Endothelial cell of umbilical vein (primary cell): ENCODE measurements around the gene DZIP1. TPM values are rescaled to one million over a fixed set of nuclear protein-coding genes. Genes with fewer than 3 reads are reported as not detected.

ENCODE experiments used
- BruUV-seq: library from RNA; stranded (reverse); fragments of 400-500 nt; replicated peaks from 2 replicates; lab custom pipeline; 2021; lab: Mats Ljungman, UMichigan
- CTCF ChIA-PET: fragments of 300-600, 350-600 bp; sonication (Branson Sonifier 250); formaldehyde crosslinking; loops from one replicate; lab custom pipeline; 2021; ENCODE audit warnings: antibody characterized with exemption, inconsistent platforms; lab: Charles Lee
- POLR2A ChIA-PET: fragments of 300-600, 350-600 bp; sonication (Branson Sonifier 250); formaldehyde crosslinking; loops from one replicate; lab custom pipeline; 2021; ENCODE audit warnings: antibody characterized with exemption, inconsistent platforms; lab: Charles Lee
- DNase-seq: peaks from one replicate; pipeline ENCODE4 v3.0.0-alpha.2; 2011; ENCODE audit warnings: low read depth, low spot score
- FAIRE-seq: peaks from 2 replicates; lab custom pipeline; 2011; peaks lifted over from hg19 to GRCh38; lab: Jason Lieb, UNC
- H2AFZ ChIP-seq: 2 replicates; pipeline ENCODE4 v1.6.0; 2012; ENCODE audit warnings: low read depth, low read length, control low read depth, inconsistent platforms
- H3K27ac ChIP-seq: 2 replicates; pipeline ENCODE4 v1.5.1; 2011; ENCODE audit warnings: low read depth, mild to moderate bottlenecking, control low read depth, low read length, moderate library complexity; ENCODE audit not compliant: insufficient read depth
- H3K27me3 ChIP-seq, 2 experiments: 2 replicates each; pipeline versions ENCODE4 v1.6.0 to v1.6.1; 2011; ENCODE audit warnings: low read length in 2 of 2, mixed read lengths in 1 of 2; ENCODE audit not compliant: control insufficient read depth in 2 of 2, insufficient read depth in 2 of 2
- H3K36me3 ChIP-seq, 2 experiments: 2 replicates in 1 of 2; 3 replicates in 1 of 2; pipeline ENCODE4 v1.5.1; 2011; ENCODE audit warnings: low read length in 2 of 2, mild to moderate bottlenecking in 1 of 2, moderate library complexity in 1 of 2; ENCODE audit not compliant: control insufficient read depth in 2 of 2, insufficient read depth in 2 of 2; ENCODE audit errors: extremely low read depth in 1 of 2
- H3K4me1 ChIP-seq: 3 replicates; pipeline ENCODE4 v1.5.1; 2011; ENCODE audit warnings: mild to moderate bottlenecking, low read length; ENCODE audit not compliant: control insufficient read depth, insufficient read depth; ENCODE audit errors: extremely low read depth
- H3K4me2 ChIP-seq: 2 replicates; pipeline ENCODE4 v1.6.1; 2011; ENCODE audit warnings: low read length, control low read depth, mixed read lengths; ENCODE audit not compliant: insufficient read depth
- H3K4me3 ChIP-seq, 3 experiments: fragments of 200-600 bp in 1 of 3; sonication (generic), shearing (Covaris generic) in 1 of 3; replicated peaks in 1 of 3; 2 replicates each; pipeline ENCODE4 v1.5.1; 2011 to 2016; ENCODE audit warnings: control low read depth in 3 of 3, low read length in 3 of 3, mild to moderate bottlenecking in 2 of 3, inconsistent platforms in 1 of 3, low read depth in 1 of 3, moderate library complexity in 1 of 3; ENCODE audit not compliant: insufficient read depth in 1 of 3
- H3K79me2 ChIP-seq: 2 replicates; pipeline ENCODE4 v1.6.0; 2012; ENCODE audit warnings: low read length, inconsistent platforms; ENCODE audit not compliant: control insufficient read depth, insufficient read depth
- H3K9ac ChIP-seq: replicated peaks from 2 replicates; pipeline ENCODE3; 2011; ENCODE audit warnings: low read length, control low read depth; ENCODE audit not compliant: insufficient read depth; ENCODE audit errors: extremely low read depth
- H3K9me1 ChIP-seq: replicated peaks from 3 replicates; pipeline ENCODE4 v1.6.0; 2011; ENCODE audit warnings: mild to moderate bottlenecking, low read length; ENCODE audit not compliant: control insufficient read depth, insufficient read depth; ENCODE audit errors: extremely low read depth
- H3K9me3 ChIP-seq: replicated peaks from 2 replicates; pipeline ENCODE4 v1.5.1; 2012; ENCODE audit warnings: low read length, inconsistent platforms; ENCODE audit not compliant: control insufficient read depth, insufficient read depth
- H4K20me1 ChIP-seq: replicated peaks from 2 replicates; pipeline ENCODE3; 2011; ENCODE audit warnings: mild to moderate bottlenecking, low read length; ENCODE audit not compliant: control insufficient read depth, insufficient read depth; ENCODE audit errors: extremely low read depth
- EZH2 ChIP-seq: IDR thresholded peaks from 2 replicates; pipeline ENCODE4 v1.6.1; 2012; ENCODE audit warnings: borderline replicate concordance, low read depth, mild to moderate bottlenecking, moderate library complexity, low read length, inconsistent platforms; ENCODE audit not compliant: severe bottlenecking
- GATA2 ChIP-seq: IDR thresholded peaks from 2 replicates; pipeline ENCODE4 v1.7.0; 2011; ENCODE audit warnings: low read depth, mild to moderate bottlenecking, moderate library complexity, mixed read lengths, low read length; ENCODE audit not compliant: insufficient read length, insufficient read depth
- MYC ChIP-seq: IDR thresholded peaks from one replicate; pipeline ENCODE4 v1.6.1; 2011; ENCODE audit warnings: mild to moderate bottlenecking, low read depth, low read length
- POLR2A ChIP-seq: IDR thresholded peaks from 2 replicates; pipeline ENCODE4 v1.6.1; 2012; ENCODE audit warnings: low read depth, mild to moderate bottlenecking, control low read depth, low read length
- POLR2AphosphoS5 ChIP-seq: IDR thresholded peaks from 2 replicates; pipeline ENCODE4 v1.6.1; 2012; ENCODE audit warnings: low read depth, mild to moderate bottlenecking, control low read depth, low read length, moderate library complexity; ENCODE audit not compliant: insufficient read depth
- dilution Hi-C: fragments of 300-500 bp; cut with MboI; formaldehyde crosslinking; loops from one replicate; pipeline ENCODE4 v1.15.0; 2019; ENCODE audit warnings: low sequenced_read_pairs; ENCODE audit not compliant: extremely low pct_ligation_motif_present
- intact Hi-C: fragments of 100-400 bp; cut with micrococcal nuclease; formaldehyde crosslinking; loops from one replicate; pipeline ENCODE4 v1.10.0; 2022
- polyA plus RNA-seq, 4 experiments: library from polyadenylated mRNA; depleted of rRNA in 3 of 4; stranded (reverse) in 3 of 4; unstranded in 1 of 4; fragments of >200 nt; gene quantifications; 2 replicates each; pipeline versions ENCODE4 v1.2.1 to v1.2.3, GENCODE V29; 2011 to 2012; ENCODE audit warnings: missing spikeins in 1 of 4
- total RNA-seq: library from RNA; stranded (reverse); gene quantifications from 2 replicates; pipeline ENCODE4 v1.2.3, GENCODE V29; 2021
- TF ChIP-seq, protein P1 (sequence below), 2 donors: IDR thresholded peaks; 1 replicate in 1 of 2; 2 replicates in 1 of 2; pipeline ENCODE4 v1.5.1; 2011; ENCODE audit warnings: low read length in 2 of 2, mild to moderate bottlenecking in 2 of 2, moderate library complexity in 2 of 2, control low read depth in 1 of 2, inconsistent platforms in 1 of 2, low read depth in 1 of 2; ENCODE audit not compliant: insufficient read depth in 1 of 2; ENCODE audit errors: extremely low read depth in 1 of 2
- TF ChIP-seq, protein P2 (sequence below): IDR thresholded peaks from 2 replicates; pipeline ENCODE4 v1.6.1; 2011; ENCODE audit not compliant: insufficient read depth, insufficient read length

DZIP1 gene
- total and polyA plus RNA-seq, 2 donors (not counting 3 experiments of a cell fraction or from before 2014, with no cell fraction given) = 8.6 to 32.1 TPM

DNA sequence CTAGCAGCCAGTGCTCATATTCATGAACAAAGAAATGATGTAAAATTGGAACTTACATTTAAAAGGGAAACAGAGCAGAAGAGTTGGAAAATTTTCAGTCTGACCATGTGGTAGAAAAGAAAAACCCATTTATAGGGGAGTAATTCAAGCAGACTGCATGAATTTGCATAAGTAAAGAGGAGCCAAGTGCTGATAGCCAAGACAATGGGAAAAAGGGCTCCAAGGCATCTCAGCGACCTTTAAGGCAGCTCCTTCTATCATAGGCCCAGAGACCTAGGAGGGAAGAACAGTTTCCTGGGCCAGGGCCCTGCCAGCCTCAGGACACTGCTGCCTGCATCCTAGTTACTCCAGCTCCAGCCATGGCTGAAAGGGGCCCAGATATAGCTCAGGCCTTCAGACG is 39.9 kb upstream of the DZIP1 start:
- Histone ChIP-seq H3K9ac (no peak overlapping the region), H4K20me1 (no peaks in the 10 kb centered on the region)
- dilution Hi-C loops = no loop called here

More for the DNA sequence above, 39.9 kb upstream of the DZIP1 start:
- Histone ChIP-seq H3K27me3 (no peaks in the 10 kb centered on the region), H3K9me1 (no peaks in the 10 kb centered on the region), H3K4me2 (no peak overlapping the region), H3K4me3 (no peak overlapping the region), H2AFZ (no peak overlapping the region), H3K79me2 (peaks cover 84% of the 10 kb centered on the region), H3K9me3 (no peaks in the 10 kb centered on the region), H3K27ac (no peak overlapping the region), H3K36me3 (no peaks in the 10 kb centered on the region), H3K4me1 (peaks cover 1% of the 10 kb centered on the region)
- no peak for DNase-seq
- FAIRE-seq = no peak
- CTCF ChIA-PET = interaction anchor here (1.3 kb wide), 1 partner anchor 149 kb away, joined by 4 read pairs; no protein-coding TSS in a partner anchor
- intact Hi-C loops = no loop called here
- BruUV-seq = no TSS peak
- POLR2A ChIA-PET = no interaction called here
- TF ChIP-seq, protein P1, sequence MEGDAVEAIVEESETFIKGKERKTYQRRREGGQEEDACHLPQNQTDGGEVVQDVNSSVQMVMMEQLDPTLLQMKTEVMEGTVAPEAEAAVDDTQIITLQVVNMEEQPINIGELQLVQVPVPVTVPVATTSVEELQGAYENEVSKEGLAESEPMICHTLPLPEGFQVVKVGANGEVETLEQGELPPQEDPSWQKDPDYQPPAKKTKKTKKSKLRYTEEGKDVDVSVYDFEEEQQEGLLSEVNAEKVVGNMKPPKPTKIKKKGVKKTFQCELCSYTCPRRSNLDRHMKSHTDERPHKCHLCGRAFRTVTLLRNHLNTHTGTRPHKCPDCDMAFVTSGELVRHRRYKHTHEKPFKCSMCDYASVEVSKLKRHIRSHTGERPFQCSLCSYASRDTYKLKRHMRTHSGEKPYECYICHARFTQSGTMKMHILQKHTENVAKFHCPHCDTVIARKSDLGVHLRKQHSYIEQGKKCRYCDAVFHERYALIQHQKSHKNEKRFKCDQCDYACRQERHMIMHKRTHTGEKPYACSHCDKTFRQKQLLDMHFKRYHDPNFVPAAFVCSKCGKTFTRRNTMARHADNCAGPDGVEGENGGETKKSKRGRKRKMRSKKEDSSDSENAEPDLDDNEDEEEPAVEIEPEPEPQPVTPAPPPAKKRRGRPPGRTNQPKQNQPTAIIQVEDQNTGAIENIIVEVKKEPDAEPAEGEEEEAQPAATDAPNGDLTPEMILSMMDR (IDR thresholded peaks at IDR 0.05; ENCODE audit: extremely low read depth in 1 of 2, insufficient read depth in 1 of 2, low read depth in 1 of 2, low read length in 2 of 2) = no peak
- TF ChIP-seq EZH2 (no peak), POLR2AphosphoS5 (no peak), MYC (no peak), GATA2 (no peak), POLR2A (no peak)
- TF ChIP-seq, protein P2, sequence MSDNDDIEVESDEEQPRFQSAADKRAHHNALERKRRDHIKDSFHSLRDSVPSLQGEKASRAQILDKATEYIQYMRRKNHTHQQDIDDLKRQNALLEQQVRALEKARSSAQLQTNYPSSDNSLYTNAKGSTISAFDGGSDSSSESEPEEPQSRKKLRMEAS = no peak
